ENCODE data around the gene ZNF570.

The ZNF570 gene

DNA sequence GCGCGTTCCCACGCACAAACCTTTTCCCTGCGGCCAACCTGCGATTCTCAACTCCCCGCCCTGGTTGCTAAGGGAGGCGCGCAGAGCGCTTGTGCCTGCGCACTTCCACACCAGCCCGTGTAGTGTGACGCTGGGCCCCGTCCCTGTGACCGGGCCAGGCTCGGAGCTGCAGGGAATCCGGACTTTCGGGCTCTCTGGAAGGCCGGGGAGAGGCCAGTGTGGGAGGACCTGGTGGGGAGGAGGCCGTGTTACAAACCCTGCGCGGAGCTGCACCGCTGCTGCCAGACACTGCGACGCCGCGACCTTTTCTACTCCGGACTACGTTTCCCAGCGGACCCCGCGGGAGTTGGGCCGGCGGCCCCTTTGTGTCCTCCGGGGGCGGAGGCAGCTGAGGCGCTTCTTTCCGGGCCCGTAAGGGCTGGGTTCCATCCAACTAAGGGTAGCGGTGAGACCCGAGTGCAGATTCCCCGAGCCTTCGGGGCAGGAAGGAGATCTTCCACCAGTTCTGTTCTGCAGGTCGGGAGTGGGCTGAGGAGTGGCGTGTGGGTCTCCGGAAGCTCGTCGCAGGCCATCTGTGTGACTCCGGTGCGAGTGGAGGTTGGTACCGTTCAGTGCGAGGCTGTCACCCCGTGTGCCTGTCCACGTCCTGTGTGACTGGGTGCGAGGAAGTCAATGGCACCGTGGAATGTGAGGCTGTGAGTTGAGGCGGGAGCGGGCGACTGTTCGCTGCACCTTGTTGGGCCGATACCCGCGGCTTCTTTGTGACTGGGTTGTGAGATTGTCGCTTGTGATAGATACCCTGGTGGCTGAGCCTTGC, at the start of gene ZNF570 (continued):
- TF ChIP-seq ZNF560 (tag by site-specific recombination; IDR thresholded peaks at IDR 0.05; ENCODE audit: borderline replicate concordance) (peak; percentile 53; the same call in 1 of the 2 replicates), SCRT2 (tag by site-specific recombination; IDR thresholded peaks at IDR 0.05) (peak; percentile 56; the same call in 1 of the 2 replicates), SP2 (tag by site-specific recombination; IDR thresholded peaks at IDR 0.05) (peak; percentile 67), GLIS1 (tag by site-specific recombination; IDR thresholded peaks at IDR 0.05) (peak; percentile 33; the same call in 1 of the 2 replicates), ZNF654 (tag by site-specific recombination; IDR thresholded peaks at IDR 0.05; ENCODE audit: low read depth) (no peak), ZNF423 (tag by site-specific recombination; IDR thresholded peaks at IDR 0.05) (no peak), ZNF623 (tag by site-specific recombination; IDR thresholded peaks at IDR 0.05) (no peak), ZNF366 (tag by site-specific recombination; conservative IDR thresholded peaks at IDR 0.05) (peak; percentile 34)
- TF ChIP-seq, protein P1, sequence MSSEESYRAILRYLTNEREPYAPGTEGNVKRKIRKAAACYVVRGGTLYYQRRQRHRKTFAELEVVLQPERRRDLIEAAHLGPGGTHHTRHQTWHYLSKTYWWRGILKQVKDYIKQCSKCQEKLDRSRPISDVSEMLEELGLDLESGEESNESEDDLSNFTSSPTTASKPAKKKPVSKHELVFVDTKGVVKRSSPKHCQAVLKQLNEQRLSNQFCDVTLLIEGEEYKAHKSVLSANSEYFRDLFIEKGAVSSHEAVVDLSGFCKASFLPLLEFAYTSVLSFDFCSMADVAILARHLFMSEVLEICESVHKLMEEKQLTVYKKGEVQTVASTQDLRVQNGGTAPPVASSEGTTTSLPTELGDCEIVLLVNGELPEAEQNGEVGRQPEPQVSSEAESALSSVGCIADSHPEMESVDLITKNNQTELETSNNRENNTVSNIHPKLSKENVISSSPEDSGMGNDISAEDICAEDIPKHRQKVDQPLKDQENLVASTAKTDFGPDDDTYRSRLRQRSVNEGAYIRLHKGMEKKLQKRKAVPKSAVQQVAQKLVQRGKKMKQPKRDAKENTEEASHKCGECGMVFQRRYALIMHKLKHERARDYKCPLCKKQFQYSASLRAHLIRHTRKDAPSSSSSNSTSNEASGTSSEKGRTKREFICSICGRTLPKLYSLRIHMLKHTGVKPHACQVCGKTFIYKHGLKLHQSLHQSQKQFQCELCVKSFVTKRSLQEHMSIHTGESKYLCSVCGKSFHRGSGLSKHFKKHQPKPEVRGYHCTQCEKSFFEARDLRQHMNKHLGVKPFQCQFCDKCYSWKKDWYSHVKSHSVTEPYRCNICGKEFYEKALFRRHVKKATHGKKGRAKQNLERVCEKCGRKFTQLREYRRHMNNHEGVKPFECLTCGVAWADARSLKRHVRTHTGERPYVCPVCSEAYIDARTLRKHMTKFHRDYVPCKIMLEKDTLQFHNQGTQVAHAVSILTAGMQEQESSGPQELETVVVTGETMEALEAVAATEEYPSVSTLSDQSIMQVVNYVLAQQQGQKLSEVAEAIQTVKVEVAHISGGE (tag by site-specific recombination; conservative IDR thresholded peaks at IDR 0.05; ENCODE audit: low read depth), result peak; percentile 99
- TF ChIP-seq, protein P2, sequence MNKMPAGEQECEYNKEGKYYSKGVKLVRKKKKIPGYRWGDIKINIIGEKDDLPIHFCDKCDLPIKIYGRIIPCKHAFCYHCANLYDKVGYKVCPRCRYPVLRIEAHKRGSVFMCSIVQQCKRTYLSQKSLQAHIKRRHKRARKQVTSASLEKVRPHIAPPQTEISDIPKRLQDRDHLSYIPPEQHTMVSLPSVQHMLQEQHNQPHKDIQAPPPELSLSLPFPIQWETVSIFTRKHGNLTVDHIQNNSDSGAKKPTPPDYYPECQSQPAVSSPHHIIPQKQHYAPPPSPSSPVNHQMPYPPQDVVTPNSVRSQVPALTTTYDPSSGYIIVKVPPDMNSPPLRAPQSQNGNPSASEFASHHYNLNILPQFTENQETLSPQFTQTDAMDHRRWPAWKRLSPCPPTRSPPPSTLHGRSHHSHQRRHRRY (tag by site-specific recombination; IDR thresholded peaks at IDR 0.05), result no peak
- TF ChIP-seq, protein P3, sequence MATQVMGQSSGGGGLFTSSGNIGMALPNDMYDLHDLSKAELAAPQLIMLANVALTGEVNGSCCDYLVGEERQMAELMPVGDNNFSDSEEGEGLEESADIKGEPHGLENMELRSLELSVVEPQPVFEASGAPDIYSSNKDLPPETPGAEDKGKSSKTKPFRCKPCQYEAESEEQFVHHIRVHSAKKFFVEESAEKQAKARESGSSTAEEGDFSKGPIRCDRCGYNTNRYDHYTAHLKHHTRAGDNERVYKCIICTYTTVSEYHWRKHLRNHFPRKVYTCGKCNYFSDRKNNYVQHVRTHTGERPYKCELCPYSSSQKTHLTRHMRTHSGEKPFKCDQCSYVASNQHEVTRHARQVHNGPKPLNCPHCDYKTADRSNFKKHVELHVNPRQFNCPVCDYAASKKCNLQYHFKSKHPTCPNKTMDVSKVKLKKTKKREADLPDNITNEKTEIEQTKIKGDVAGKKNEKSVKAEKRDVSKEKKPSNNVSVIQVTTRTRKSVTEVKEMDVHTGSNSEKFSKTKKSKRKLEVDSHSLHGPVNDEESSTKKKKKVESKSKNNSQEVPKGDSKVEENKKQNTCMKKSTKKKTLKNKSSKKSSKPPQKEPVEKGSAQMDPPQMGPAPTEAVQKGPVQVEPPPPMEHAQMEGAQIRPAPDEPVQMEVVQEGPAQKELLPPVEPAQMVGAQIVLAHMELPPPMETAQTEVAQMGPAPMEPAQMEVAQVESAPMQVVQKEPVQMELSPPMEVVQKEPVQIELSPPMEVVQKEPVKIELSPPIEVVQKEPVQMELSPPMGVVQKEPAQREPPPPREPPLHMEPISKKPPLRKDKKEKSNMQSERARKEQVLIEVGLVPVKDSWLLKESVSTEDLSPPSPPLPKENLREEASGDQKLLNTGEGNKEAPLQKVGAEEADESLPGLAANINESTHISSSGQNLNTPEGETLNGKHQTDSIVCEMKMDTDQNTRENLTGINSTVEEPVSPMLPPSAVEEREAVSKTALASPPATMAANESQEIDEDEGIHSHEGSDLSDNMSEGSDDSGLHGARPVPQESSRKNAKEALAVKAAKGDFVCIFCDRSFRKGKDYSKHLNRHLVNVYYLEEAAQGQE (tag by site-specific recombination; IDR thresholded peaks at IDR 0.05), result peak; percentile 49; the same call in 1 of the 2 replicates
- TF ChIP-seq, protein P4, sequence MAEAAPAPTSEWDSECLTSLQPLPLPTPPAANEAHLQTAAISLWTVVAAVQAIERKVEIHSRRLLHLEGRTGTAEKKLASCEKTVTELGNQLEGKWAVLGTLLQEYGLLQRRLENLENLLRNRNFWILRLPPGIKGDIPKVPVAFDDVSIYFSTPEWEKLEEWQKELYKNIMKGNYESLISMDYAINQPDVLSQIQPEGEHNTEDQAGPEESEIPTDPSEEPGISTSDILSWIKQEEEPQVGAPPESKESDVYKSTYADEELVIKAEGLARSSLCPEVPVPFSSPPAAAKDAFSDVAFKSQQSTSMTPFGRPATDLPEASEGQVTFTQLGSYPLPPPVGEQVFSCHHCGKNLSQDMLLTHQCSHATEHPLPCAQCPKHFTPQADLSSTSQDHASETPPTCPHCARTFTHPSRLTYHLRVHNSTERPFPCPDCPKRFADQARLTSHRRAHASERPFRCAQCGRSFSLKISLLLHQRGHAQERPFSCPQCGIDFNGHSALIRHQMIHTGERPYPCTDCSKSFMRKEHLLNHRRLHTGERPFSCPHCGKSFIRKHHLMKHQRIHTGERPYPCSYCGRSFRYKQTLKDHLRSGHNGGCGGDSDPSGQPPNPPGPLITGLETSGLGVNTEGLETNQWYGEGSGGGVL (tag by site-specific recombination; IDR thresholded peaks at IDR 0.05), result peak; percentile 19; the same call in 1 of the 2 replicates
- TF ChIP-seq, protein P5, sequence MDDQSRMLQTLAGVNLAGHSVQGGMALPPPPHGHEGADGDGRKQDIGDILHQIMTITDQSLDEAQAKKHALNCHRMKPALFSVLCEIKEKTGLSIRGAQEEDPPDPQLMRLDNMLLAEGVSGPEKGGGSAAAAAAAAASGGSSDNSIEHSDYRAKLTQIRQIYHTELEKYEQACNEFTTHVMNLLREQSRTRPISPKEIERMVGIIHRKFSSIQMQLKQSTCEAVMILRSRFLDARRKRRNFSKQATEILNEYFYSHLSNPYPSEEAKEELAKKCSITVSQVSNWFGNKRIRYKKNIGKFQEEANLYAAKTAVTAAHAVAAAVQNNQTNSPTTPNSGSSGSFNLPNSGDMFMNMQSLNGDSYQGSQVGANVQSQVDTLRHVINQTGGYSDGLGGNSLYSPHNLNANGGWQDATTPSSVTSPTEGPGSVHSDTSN (CRISPR knock-in tag; IDR thresholded peaks at IDR 0.05), result peak; percentile 76; the same call in 1 of the 2 replicates
- TF ChIP-seq, protein P6, sequence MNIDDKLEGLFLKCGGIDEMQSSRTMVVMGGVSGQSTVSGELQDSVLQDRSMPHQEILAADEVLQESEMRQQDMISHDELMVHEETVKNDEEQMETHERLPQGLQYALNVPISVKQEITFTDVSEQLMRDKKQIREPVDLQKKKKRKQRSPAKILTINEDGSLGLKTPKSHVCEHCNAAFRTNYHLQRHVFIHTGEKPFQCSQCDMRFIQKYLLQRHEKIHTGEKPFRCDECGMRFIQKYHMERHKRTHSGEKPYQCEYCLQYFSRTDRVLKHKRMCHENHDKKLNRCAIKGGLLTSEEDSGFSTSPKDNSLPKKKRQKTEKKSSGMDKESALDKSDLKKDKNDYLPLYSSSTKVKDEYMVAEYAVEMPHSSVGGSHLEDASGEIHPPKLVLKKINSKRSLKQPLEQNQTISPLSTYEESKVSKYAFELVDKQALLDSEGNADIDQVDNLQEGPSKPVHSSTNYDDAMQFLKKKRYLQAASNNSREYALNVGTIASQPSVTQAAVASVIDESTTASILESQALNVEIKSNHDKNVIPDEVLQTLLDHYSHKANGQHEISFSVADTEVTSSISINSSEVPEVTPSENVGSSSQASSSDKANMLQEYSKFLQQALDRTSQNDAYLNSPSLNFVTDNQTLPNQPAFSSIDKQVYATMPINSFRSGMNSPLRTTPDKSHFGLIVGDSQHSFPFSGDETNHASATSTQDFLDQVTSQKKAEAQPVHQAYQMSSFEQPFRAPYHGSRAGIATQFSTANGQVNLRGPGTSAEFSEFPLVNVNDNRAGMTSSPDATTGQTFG (tag by site-specific recombination; IDR thresholded peaks at IDR 0.05; ENCODE audit: borderline replicate concordance), result no peak
- TF ChIP-seq, protein P7, sequence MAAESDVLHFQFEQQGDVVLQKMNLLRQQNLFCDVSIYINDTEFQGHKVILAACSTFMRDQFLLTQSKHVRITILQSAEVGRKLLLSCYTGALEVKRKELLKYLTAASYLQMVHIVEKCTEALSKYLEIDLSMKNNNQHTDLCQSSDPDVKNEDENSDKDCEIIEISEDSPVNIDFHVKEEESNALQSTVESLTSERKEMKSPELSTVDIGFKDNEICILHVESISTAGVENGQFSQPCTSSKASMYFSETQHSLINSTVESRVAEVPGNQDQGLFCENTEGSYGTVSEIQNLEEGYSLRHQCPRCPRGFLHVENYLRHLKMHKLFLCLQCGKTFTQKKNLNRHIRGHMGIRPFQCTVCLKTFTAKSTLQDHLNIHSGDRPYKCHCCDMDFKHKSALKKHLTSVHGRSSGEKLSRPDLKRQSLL (tag by site-specific recombination; IDR thresholded peaks at IDR 0.05), result peak; percentile 52; the same call in 1 of the 2 replicates
- TF ChIP-seq, protein P8, sequence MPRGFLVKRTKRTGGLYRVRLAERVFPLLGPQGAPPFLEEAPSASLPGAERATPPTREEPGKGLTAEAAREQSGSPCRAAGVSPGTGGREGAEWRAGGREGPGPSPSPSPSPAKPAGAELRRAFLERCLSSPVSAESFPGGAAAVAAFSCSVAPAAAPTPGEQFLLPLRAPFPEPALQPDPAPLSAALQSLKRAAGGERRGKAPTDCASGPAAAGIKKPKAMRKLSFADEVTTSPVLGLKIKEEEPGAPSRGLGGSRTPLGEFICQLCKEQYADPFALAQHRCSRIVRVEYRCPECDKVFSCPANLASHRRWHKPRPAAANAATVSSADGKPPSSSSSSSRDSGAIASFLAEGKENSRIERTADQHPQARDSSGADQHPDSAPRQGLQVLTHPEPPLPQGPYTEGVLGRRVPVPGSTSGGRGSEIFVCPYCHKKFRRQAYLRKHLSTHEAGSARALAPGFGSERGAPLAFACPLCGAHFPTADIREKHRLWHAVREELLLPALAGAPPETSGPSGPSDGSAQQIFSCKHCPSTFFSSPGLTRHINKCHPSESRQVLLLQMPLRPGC (tag by site-specific recombination; IDR thresholded peaks at IDR 0.05), result no peak; the same call in 1 of the 2 replicates
- TF ChIP-seq, protein P9, sequence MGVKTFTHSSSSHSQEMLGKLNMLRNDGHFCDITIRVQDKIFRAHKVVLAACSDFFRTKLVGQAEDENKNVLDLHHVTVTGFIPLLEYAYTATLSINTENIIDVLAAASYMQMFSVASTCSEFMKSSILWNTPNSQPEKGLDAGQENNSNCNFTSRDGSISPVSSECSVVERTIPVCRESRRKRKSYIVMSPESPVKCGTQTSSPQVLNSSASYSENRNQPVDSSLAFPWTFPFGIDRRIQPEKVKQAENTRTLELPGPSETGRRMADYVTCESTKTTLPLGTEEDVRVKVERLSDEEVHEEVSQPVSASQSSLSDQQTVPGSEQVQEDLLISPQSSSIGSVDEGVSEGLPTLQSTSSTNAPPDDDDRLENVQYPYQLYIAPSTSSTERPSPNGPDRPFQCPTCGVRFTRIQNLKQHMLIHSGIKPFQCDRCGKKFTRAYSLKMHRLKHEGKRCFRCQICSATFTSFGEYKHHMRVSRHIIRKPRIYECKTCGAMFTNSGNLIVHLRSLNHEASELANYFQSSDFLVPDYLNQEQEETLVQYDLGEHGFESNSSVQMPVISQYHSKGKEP (tag by site-specific recombination; IDR thresholded peaks at IDR 0.05), result peak; percentile 80

Data from HEK293 (cell line).